ENCODE measurements around the gene MYB.

DNA sequence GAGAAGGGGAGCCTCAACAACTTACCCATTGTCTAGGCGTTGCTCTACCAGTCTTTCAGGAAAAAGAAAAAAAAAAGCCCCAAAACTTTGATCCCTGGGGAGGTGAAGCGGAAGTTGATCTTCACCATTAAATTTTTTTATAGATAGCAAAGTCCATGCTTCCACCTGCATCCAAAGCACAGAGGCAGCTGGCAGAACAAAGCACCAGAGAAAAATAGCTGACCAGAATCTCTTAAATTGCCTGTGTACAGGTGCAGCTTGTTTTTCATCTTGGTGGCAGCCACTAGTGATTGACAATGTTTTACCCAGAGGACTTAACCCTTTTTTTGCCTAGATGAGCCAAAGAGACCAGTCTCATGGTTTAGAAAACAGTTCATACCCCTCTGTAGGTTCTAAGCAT lies 86.0 kb downstream of the MYB start:
- TF ChIP-seq, protein P1, sequence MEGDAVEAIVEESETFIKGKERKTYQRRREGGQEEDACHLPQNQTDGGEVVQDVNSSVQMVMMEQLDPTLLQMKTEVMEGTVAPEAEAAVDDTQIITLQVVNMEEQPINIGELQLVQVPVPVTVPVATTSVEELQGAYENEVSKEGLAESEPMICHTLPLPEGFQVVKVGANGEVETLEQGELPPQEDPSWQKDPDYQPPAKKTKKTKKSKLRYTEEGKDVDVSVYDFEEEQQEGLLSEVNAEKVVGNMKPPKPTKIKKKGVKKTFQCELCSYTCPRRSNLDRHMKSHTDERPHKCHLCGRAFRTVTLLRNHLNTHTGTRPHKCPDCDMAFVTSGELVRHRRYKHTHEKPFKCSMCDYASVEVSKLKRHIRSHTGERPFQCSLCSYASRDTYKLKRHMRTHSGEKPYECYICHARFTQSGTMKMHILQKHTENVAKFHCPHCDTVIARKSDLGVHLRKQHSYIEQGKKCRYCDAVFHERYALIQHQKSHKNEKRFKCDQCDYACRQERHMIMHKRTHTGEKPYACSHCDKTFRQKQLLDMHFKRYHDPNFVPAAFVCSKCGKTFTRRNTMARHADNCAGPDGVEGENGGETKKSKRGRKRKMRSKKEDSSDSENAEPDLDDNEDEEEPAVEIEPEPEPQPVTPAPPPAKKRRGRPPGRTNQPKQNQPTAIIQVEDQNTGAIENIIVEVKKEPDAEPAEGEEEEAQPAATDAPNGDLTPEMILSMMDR (IDR thresholded peaks at IDR 0.05): no peak
- no peak for TF ChIP-seq POLR2A (IDR thresholded peaks at IDR 0.05)
